Measurements from ENCODE around the gene FAM227B. TPM values are rescaled to one million over a fixed set of nuclear protein-coding genes. Genes with fewer than 3 reads are reported as not detected.
A peak's percentile ranks its signal among the peaks of the same experiment; 100 is the strongest.

Gene FAM227B
- total and polyA plus RNA-seq, 7 donors = 2.7 to 11.9 (median 6.9) TPM

- intact Hi-C loops (cut with DNase I) = no loop called here
- H3K4me3 ChIP-seq = no peak overlapping the region
- peaks cover 0 to 26% of the 10 kb centered on the region in 2 donors for H3K36me3 ChIP-seq (ENCODE audit: insufficient read depth in 1 of 2, low read depth in 1 of 2)
- ATAC-seq (no peak), DNase-seq (peak; percentile 21 to 42)
- H3K4me1 ChIP-seq = peaks cover 7% of the 10 kb centered on the region
- no peaks in the 10 kb centered on the region for H3K27me3 ChIP-seq (ENCODE audit: insufficient read depth in 3 of 3, low read length in 2 of 3)
- H3K27ac ChIP-seq = no peak overlapping the region
- TF ChIP-seq CTCF (IDR thresholded peaks at IDR 0.05) = no peak
- no peaks in the 10 kb centered on the region for H3K9me3 ChIP-seq
Measured at GRCh38 chr15:49645941-49646340, 25.3 kb upstream of the FAM227B start.

GRCh38 chr15:49645277-49645676 lies 24.7 kb upstream of the FAM227B start:
- Histone ChIP-seq H3K27me3 (ENCODE audit: insufficient read depth in 3 of 3, low read length in 2 of 3) (no peaks in the 10 kb centered on the region), H3K36me3 (ENCODE audit: insufficient read depth in 1 of 2, low read depth in 1 of 2) (peaks cover 0 to 26% of the 10 kb centered on the region in 2 donors), H3K4me3 (no peak overlapping the region), H3K9me3 (no peaks in the 10 kb centered on the region), H3K4me1 (peaks cover 7% of the 10 kb centered on the region), H3K27ac (no peak overlapping the region)
- no peak for TF ChIP-seq CTCF (IDR thresholded peaks at IDR 0.05)
- no peak for DNase-seq
- intact Hi-C loops (cut with DNase I) = no loop called here
- ATAC-seq = no peak

- Histone ChIP-seq H3K36me3 (ENCODE audit: insufficient read depth in 1 of 2, low read depth in 1 of 2) (peaks cover 0 to 26% of the 10 kb centered on the region in 2 donors), H3K4me3 (no peak overlapping the region), H3K27ac (no peak overlapping the region), H3K27me3 (ENCODE audit: insufficient read depth in 3 of 3, low read length in 2 of 3) (no peaks in the 10 kb centered on the region), H3K4me1 (peaks cover 7% of the 10 kb centered on the region), H3K9me3 (no peaks in the 10 kb centered on the region)
- no peak for ATAC-seq
- intact Hi-C loops (cut with DNase I) = no loop called here
- 95 to 100% (median 96%) methylated on average over 1 of the region's 1 CpG for WGBS, 3 donors
- DNase-seq = no peak
- TF ChIP-seq CTCF (IDR thresholded peaks at IDR 0.05) = no peak
Measured at GRCh38 chr15:49644364-49644794, 23.8 kb upstream of the FAM227B start.

- no peaks in the 10 kb centered on the region for H3K4me1 ChIP-seq
- H3K4me3 ChIP-seq = no peak overlapping the region
- no peaks in the 10 kb centered on the region for H3K27me3 ChIP-seq (ENCODE audit: insufficient read depth in 3 of 3, low read length in 2 of 3)
- H3K9me3 ChIP-seq = no peaks in the 10 kb centered on the region
- intact Hi-C loops (cut with DNase I) = no loop called here
- TF ChIP-seq CTCF (IDR thresholded peaks at IDR 0.05) = no peak
- no peak for ATAC-seq
- peaks cover 0 to 51% of the 10 kb centered on the region in 2 donors for H3K36me3 ChIP-seq (ENCODE audit: insufficient read depth in 1 of 2, low read depth in 1 of 2)
- WGBS, 3 donors = 86 to 89% (median 87%) methylated on average over 4 of the region's 4 CpGs
- no peak overlapping the region for H3K27ac ChIP-seq
- DNase-seq = no peak
Measured at GRCh38 chr15:49637857-49638256, 17.2 kb upstream of the FAM227B start.

- WGBS, 3 donors = 84 to 86% (median 85%) methylated on average over 2 of the region's 2 CpGs
- ATAC-seq (no peak), DNase-seq (no peak)
- peaks cover 2 to 68% of the 10 kb centered on the region in 2 donors for H3K36me3 ChIP-seq (ENCODE audit: insufficient read depth in 1 of 2, low read depth in 1 of 2)
- no peak overlapping the region for H3K27ac ChIP-seq
- H3K27me3 ChIP-seq (ENCODE audit: insufficient read depth in 3 of 3, low read length in 2 of 3) = no peaks in the 10 kb centered on the region
- H3K9me3 ChIP-seq = no peaks in the 10 kb centered on the region
- intact Hi-C loops (cut with DNase I) = loop anchor here in 1 of 2 donors (10.0 kb wide), 1 partner anchor 474 kb away; the partner anchor contains the start of gene COPS2
- no peak overlapping the region for H3K4me3 ChIP-seq
- no peaks in the 10 kb centered on the region for H3K4me1 ChIP-seq
- no peak for TF ChIP-seq CTCF (IDR thresholded peaks at IDR 0.05)
Measured at GRCh38 chr15:49628379-49628778, 7.8 kb upstream of the FAM227B start.
